ENCODE data around the gene NINJ2. TPM values are rescaled to one million over a fixed set of nuclear protein-coding genes. Genes with fewer than 3 reads are reported as not detected.

The NINJ2 gene
- total and polyA plus RNA-seq, 10 of the 15 experiments (the other 5 are each of a cell fraction or from before 2014, with no cell fraction given): 8.9 to 51.6 (median 21.3) TPM

GRCh38 chr12:674272-674781 is 11.1 kb upstream of the NINJ2 start:
- Histone ChIP-seq H3K9ac (ENCODE audit: control insufficient read depth, insufficient read depth, low read length) (peak overlapping the region; percentile 95), H3K36me3 (ENCODE audit: control insufficient read depth in 2 of 2, insufficient read depth in 2 of 2, low read length in 1 of 2) (no peaks in the 10 kb centered on the region), H3K79me2 (ENCODE audit: control insufficient read depth, insufficient read depth, low read length) (no peaks in the 10 kb centered on the region; the same call in 1 of the 2 replicates), H3K4me2 (ENCODE audit: control insufficient read depth, insufficient read depth) (peak overlapping the region; percentile 97), H2AFZ (ENCODE audit: control insufficient read depth, low read depth, low read length) (no peak overlapping the region; the same call in 1 of the 2 replicates), H4K20me1 (ENCODE audit: control insufficient read depth, insufficient read depth) (no peaks in the 10 kb centered on the region), H3K27ac (ENCODE audit: control insufficient read depth, insufficient read depth) (peak overlapping the region; percentile 100), H3K9me3 (replicated peaks; ENCODE audit: control insufficient read depth, insufficient read depth, low read length) (no peaks in the 10 kb centered on the region), H3K4me3 (peak overlapping the region; percentile 61; the same call in 1 of the 2 replicates), H3K4me1 (ENCODE audit: control insufficient read depth, insufficient read depth, low read length) (peaks cover 57% of the 10 kb centered on the region), H3K27me3 (replicated peaks in 1 of 2; ENCODE audit: control insufficient read depth in 2 of 2, insufficient read depth in 2 of 2, low read length in 1 of 2) (no peaks in the 10 kb centered on the region)
- RAD21 ChIA-PET (ENCODE audit: unreplicated experiment): interaction anchor here (0.6 to 15.9 kb wide), 18 partner anchors 7 to 144 kb away, joined by 3 to 396 read pairs (median 14); partner anchors contain the start of genes NINJ2 and WNK1
- in situ Hi-C loops (cut with MboI): loop anchor here (5.0 kb wide), 1 partner anchor 78 kb away; the partner anchor contains the start of gene WNK1
- DNase-seq (ENCODE audit: low read depth, low spot score) (peak; percentile 100), ATAC-seq (peak; percentile 84), FAIRE-seq (peak; percentile 80)
- SMC1A ChIA-PET (ENCODE audit: uncharacterized antibody, unreplicated experiment): interaction anchor here (1.0 to 9.9 kb wide), 22 partner anchors 8 to 137 kb away, joined by 3 to 194 read pairs (median 9); partner anchors contain the start of gene WNK1
- BruUV-seq (replicated peaks): no TSS peak
- intact Hi-C loops (cut with micrococcal nuclease; ENCODE audit: unreplicated experiment): loop anchor here (1.0 to 5.0 kb wide), 5 partner anchors 44 to 138 kb away; no protein-coding TSS in a partner anchor
- 1% methylated on average over 4 of the region's 4 CpGs for WGBS (ENCODE audit: insufficient coverage, insufficient replicate concordance, low lambda C conversion rate, missing lambda C conversion rate)
- CTCF ChIA-PET: interaction anchor here (0.8 to 9.5 kb wide), 8 partner anchors 12 to 140 kb away, joined by 3 to 123 read pairs (median 8); partner anchors contain the start of gene WNK1
- POLR2A ChIA-PET: interaction anchor here (0.8 to 9.5 kb wide), 17 partner anchors 8 to 84 kb away, joined by 3 to 118 read pairs (median 8); partner anchors contain the start of genes NINJ2 and WNK1
- TF ChIP-seq ASH2L (IDR thresholded peaks at IDR 0.05; ENCODE audit: borderline replicate concordance, low read depth) (no peak), ZSCAN29 (IDR thresholded peaks at IDR 0.05) (no peak), NRF1 (conservative IDR thresholded peaks at IDR 0.05; ENCODE audit: low read depth, low read length) (no peak), ZNF687 (IDR thresholded peaks at IDR 0.05) (peak; percentile 65), HDAC2 (IDR thresholded peaks at IDR 0.05) (no peak), SMAD1 (IDR thresholded peaks at IDR 0.05; ENCODE audit: low read depth, partially characterized antibody) (peak; percentile 82), MTA3 (IDR thresholded peaks at IDR 0.05; ENCODE audit: borderline replicate concordance, low read length) (peak; percentile 89), CHD2 (IDR thresholded peaks at IDR 0.05; ENCODE audit: borderline replicate concordance, low read depth, low read length) (no peak), RB1 (IDR thresholded peaks at IDR 0.05; ENCODE audit: borderline replicate concordance) (no peak), ZNF24 (IDR thresholded peaks at IDR 0.05) (0 out of 2 replicates have a peak, but pooled peaks have one; percentile 30), BCLAF1 (IDR thresholded peaks at IDR 0.05) (no peak), YBX1 (IDR thresholded peaks at IDR 0.05) (no peak), SREBF1 (IDR thresholded peaks at IDR 0.05; ENCODE audit: low read length) (no peak), EZH2 (IDR thresholded peaks at IDR 0.05; ENCODE audit: borderline replicate concordance, control insufficient read depth, low read depth, low read length) (no peak), SREBF2 (IDR thresholded peaks at IDR 0.05; ENCODE audit: low read length) (no peak)
- TF ChIP-seq, protein P1, sequence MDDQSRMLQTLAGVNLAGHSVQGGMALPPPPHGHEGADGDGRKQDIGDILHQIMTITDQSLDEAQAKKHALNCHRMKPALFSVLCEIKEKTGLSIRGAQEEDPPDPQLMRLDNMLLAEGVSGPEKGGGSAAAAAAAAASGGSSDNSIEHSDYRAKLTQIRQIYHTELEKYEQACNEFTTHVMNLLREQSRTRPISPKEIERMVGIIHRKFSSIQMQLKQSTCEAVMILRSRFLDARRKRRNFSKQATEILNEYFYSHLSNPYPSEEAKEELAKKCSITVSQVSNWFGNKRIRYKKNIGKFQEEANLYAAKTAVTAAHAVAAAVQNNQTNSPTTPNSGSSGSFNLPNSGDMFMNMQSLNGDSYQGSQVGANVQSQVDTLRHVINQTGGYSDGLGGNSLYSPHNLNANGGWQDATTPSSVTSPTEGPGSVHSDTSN (IDR thresholded peaks at IDR 0.05; ENCODE audit: insufficient replicate concordance, low read depth, low read length): peak; percentile 40

Measured in GM12878 (cell line).